GM12878 (cell line): ENCODE data around the gene RRM2. TPM values are rescaled to one million over a fixed set of nuclear protein-coding genes. Genes with fewer than 3 reads are reported as not detected.
A peak's percentile ranks its signal among the peaks of the same experiment; 100 is the strongest.

Experiments
- ATAC-seq: fragments of 200-7000 bp; cut with Tn5 transposase; 3 replicates; pipeline ENCODE4 v1.9.1; 2020; ENCODE audit warnings: mild to moderate bottlenecking, moderate library complexity
- BruUV-seq: library from RNA; stranded (reverse); fragments of 400-500 nt; replicated peaks from 2 replicates; lab custom pipeline; 2021; lab: Mats Ljungman, UMichigan
- CTCF ChIA-PET: fragments of 300-600 bp; sonication (Branson Sonifier 250); formaldehyde crosslinking; extraction: SDS; loops from one replicate; lab custom pipeline; 2021; ENCODE audit warnings: inconsistent platforms; lab: Yijun Ruan, JAX
- POLR2A ChIA-PET: fragments of 350-600 bp; formaldehyde crosslinking; extraction: SDS; loops from one replicate; lab custom pipeline; 2021; ENCODE audit warnings: inconsistent platforms; lab: Charles Lee
- RAD21 ChIA-PET: fragments of 300-600 bp; sonication (Branson Sonifier 250); formaldehyde crosslinking; loops from one replicate; lab custom pipeline; 2023; ENCODE audit warnings: antibody characterized with exemption; ENCODE audit not compliant: unreplicated experiment; lab: Charles Lee
- SMC1A ChIA-PET: fragments of 300-600 bp; sonication (Branson Sonifier 250); formaldehyde crosslinking; loops from one replicate; lab custom pipeline; 2023; ENCODE audit not compliant: unreplicated experiment, uncharacterized antibody; lab: Charles Lee
- DNase-seq: peaks from one replicate; pipeline ENCODE4 v3.0.0-alpha.2; 2011; ENCODE audit warnings: low read depth, low spot score
- FAIRE-seq: peaks from 3 replicates; lab custom pipeline; 2011; peaks lifted over from hg19 to GRCh38; lab: Jason Lieb, UNC
- H2AFZ ChIP-seq: 2 replicates; pipeline ENCODE4 v1.6.0; 2011; ENCODE audit warnings: low read depth, low read length, control low read depth; ENCODE audit not compliant: control insufficient read depth
- H3K27ac ChIP-seq: 2 replicates; pipeline ENCODE4 v1.5.1; 2011; ENCODE audit warnings: control low read depth; ENCODE audit not compliant: control insufficient read depth, insufficient read depth
- H3K27me3 ChIP-seq, 2 experiments: replicated peaks in 1 of 2; 2 replicates each; pipeline versions ENCODE4 v1.6.0 to v1.6.1; 2011; ENCODE audit warnings: low read length in 1 of 2; ENCODE audit not compliant: control insufficient read depth in 2 of 2, insufficient read depth in 2 of 2
- H3K36me3 ChIP-seq, 2 experiments: 2 replicates each; pipeline ENCODE4 v1.5.1; 2011; ENCODE audit warnings: low read length in 1 of 2; ENCODE audit not compliant: control insufficient read depth in 2 of 2, insufficient read depth in 2 of 2
- H3K4me1 ChIP-seq: 2 replicates; pipeline ENCODE4 v1.6.1; 2011; ENCODE audit warnings: mild to moderate bottlenecking, low read length, moderate library complexity, mixed read lengths; ENCODE audit not compliant: control insufficient read depth, insufficient read depth
- H3K4me2 ChIP-seq: 2 replicates; pipeline ENCODE4 v1.6.0; 2011; ENCODE audit warnings: control low read depth; ENCODE audit not compliant: control insufficient read depth, insufficient read depth
- H3K4me3 ChIP-seq: fragments of 200-600 bp; sonication (generic); 2 replicates; pipeline ENCODE4 v1.5.1; 2016
- H3K79me2 ChIP-seq: 2 replicates; pipeline ENCODE4 v1.6.0; 2011; ENCODE audit warnings: low read length; ENCODE audit not compliant: control insufficient read depth, insufficient read depth
- H3K9ac ChIP-seq: 2 replicates; pipeline ENCODE4 v1.8.0; 2011; ENCODE audit warnings: low read length, control low read depth, mixed read lengths; ENCODE audit not compliant: control insufficient read depth, insufficient read depth
- H3K9me3 ChIP-seq: replicated peaks from 3 replicates; pipeline ENCODE4 v1.5.1; 2011; ENCODE audit warnings: mild to moderate bottlenecking, low read length; ENCODE audit not compliant: control insufficient read depth, insufficient read depth
- H4K20me1 ChIP-seq: 2 replicates; pipeline ENCODE4 v1.6.0; 2011; ENCODE audit not compliant: control insufficient read depth, insufficient read depth
- ATF3 ChIP-seq: IDR thresholded peaks from 2 replicates; pipeline ENCODE4 v1.6.1; 2011; ENCODE audit warnings: low read depth, mild to moderate bottlenecking, low read length, moderate library complexity, borderline replicate concordance; ENCODE audit errors: extremely low read depth
- EP300 ChIP-seq, 2 experiments: fragments of 150-350 bp in 1 of 2; IDR thresholded peaks; 2 replicates each; pipeline ENCODE4 v1.6.1; 2011 to 2012; ENCODE audit warnings: low read depth in 2 of 2, low read length in 2 of 2, borderline replicate concordance in 1 of 2, improper control_type of control experiment in 1 of 2, inconsistent platforms in 1 of 2; ENCODE audit not compliant: control insufficient read depth in 1 of 2
- FOXM1 ChIP-seq: IDR thresholded peaks from 2 replicates; pipeline ENCODE4 v1.6.1; 2012; ENCODE audit warnings: low read depth, mild to moderate bottlenecking, inconsistent platforms, low read length, moderate library complexity
- JUNB ChIP-seq: IDR thresholded peaks from 2 replicates; pipeline ENCODE4 v1.6.1; 2016; ENCODE audit warnings: antibody characterized with exemption, mild to moderate bottlenecking
- MEF2A ChIP-seq: IDR thresholded peaks from 2 replicates; pipeline ENCODE4 v1.6.1; 2011; ENCODE audit warnings: low read depth, mild to moderate bottlenecking, low read length, moderate library complexity; ENCODE audit not compliant: insufficient read depth
- NR2F1 ChIP-seq: fragments of 450-650 bp; conservative IDR thresholded peaks from 2 replicates; pipeline ENCODE4 v1.6.1; 2017; ENCODE audit warnings: mild to moderate bottlenecking
- POLR2A ChIP-seq: IDR thresholded peaks from 2 replicates; pipeline ENCODE4 v1.6.1; 2011; ENCODE audit warnings: low read depth, mild to moderate bottlenecking, low read length
- SMAD5 ChIP-seq: IDR thresholded peaks from 2 replicates; pipeline ENCODE4 v1.6.1; 2016; ENCODE audit warnings: antibody characterized with exemption, low read depth
- SPI1 ChIP-seq: IDR thresholded peaks from 2 replicates; pipeline ENCODE4 v1.6.1; 2011; ENCODE audit warnings: low read depth, mild to moderate bottlenecking, low read length, moderate library complexity, borderline replicate concordance; ENCODE audit not compliant: insufficient read depth
- ZBTB40 ChIP-seq: fragments of 450-650 bp; IDR thresholded peaks from 2 replicates; pipeline ENCODE4 v1.6.1; 2016; ENCODE audit warnings: mild to moderate bottlenecking, moderate library complexity, borderline replicate concordance
- WGBS: methylation state at CpG from one replicate; pipeline ENCODE4 v1.1.6; 2016; ENCODE audit warnings: low lambda C conversion rate; ENCODE audit not compliant: insufficient replicate concordance, insufficient coverage; ENCODE audit errors: missing lambda C conversion rate; 5-methylcytosine and 5-hydroxymethylcytosine counted together
- in situ Hi-C: fragments of 300-500 bp; cut with MboI; formaldehyde crosslinking; loops from 9 replicates; pipeline ENCODE4 v1.14.3; 2018; ENCODE audit warnings: mixed read lengths
- intact Hi-C: fragments of 100-400 bp; cut with micrococcal nuclease; formaldehyde crosslinking; loops from one replicate; pipeline ENCODE4 v1.14.2; 2022; ENCODE audit not compliant: unreplicated experiment
- polyA plus RNA-seq, 11 experiments: library from polyadenylated mRNA; depleted of rRNA in 4 of 11; unstranded in 6 of 11; stranded (reverse) in 5 of 11; fragments of >200 nt; fragmentation: Nextera tagmentation in 4 of 11; fragmentation: Illumina TruSeq in 1 of 11; extraction: Ambion mirVana in 4 of 11; extraction: Trizol in 1 of 11; gene quantifications; 1 replicate in 1 of 11; 2 replicates in 10 of 11; pipeline versions ENCODE4 v1.2.1 to v1.2.3, GENCODE V29; 2011 to 2016; ENCODE audit warnings: inconsistent platforms in 2 of 11, missing spikeins in 2 of 11, low read depth in 1 of 11
- total RNA-seq, 4 experiments: library from RNA; depleted of rRNA in 3 of 4; stranded (reverse); fragments of >200 nt in 3 of 4; fragmentation: Illumina TruSeq in 1 of 4; extraction: Trizol in 1 of 4; gene quantifications; 2 replicates each; pipeline versions ENCODE4 v1.2.1 to v1.2.3, GENCODE V29; 2013 to 2021

RRM2 gene
- total and polyA plus RNA-seq, 10 of the 15 experiments (the other 5 are each of a cell fraction or from before 2014, with no cell fraction given): 54.4 to 771 (median 159) TPM

- no peaks in the 10 kb centered on the region for H3K79me2 ChIP-seq
- in situ Hi-C loops (no loop called here), intact Hi-C loops (no loop called here)
- no peak overlapping the region for H3K9ac ChIP-seq
- H3K4me3 ChIP-seq: no peak overlapping the region
- ChIA-PET POLR2A (interaction anchor here (0.7 kb wide), 1 partner anchor 11 kb away, joined by 4 read pairs; no protein-coding TSS in a partner anchor), SMC1A (no interaction called here)
- H3K27me3 ChIP-seq: no peaks in the 10 kb centered on the region
- H3K9me3 ChIP-seq: no peaks in the 10 kb centered on the region
- TF ChIP-seq POLR2A (peak; percentile 53), MEF2A (no peak)
- TF ChIP-seq, all 136 proteins: peak for 1
- RAD21 ChIA-PET: interaction anchor here (1.3 to 1.7 kb wide), 2 partner anchors 12 to 298 kb away, joined by 3 to 4 read pairs; no protein-coding TSS in a partner anchor
- Histone ChIP-seq H2AFZ (no peak overlapping the region), H3K27ac (no peak overlapping the region), H3K4me1 (no peaks in the 10 kb centered on the region), H3K36me3 (peaks cover 0 to 12% of the 10 kb centered on the region in 2 experiments; a peak in 3 of 4 replicates), H3K4me2 (no peak overlapping the region), H4K20me1 (peaks cover 3% of the 10 kb centered on the region)
- peak; percentile 5; the same call in 1 of the 3 replicates for ATAC-seq
- no TSS peak for BruUV-seq
- WGBS: 64% methylated on average over 10 of the region's 10 CpGs
- CTCF ChIA-PET: no interaction called here
- no peak for FAIRE-seq
- no peak for DNase-seq
Observed at GRCh38 chr2:10137053-10137843, 14.7 kb downstream of the RRM2 start.

GRCh38 chr2:10139536-10139935, 17.0 kb downstream of the RRM2 start:
- H4K20me1 ChIP-seq: no peaks in the 10 kb centered on the region
- ChIA-PET SMC1A (interaction anchor here (1.3 to 4.9 kb wide), 2 partner anchors 9 to 269 kb away, joined by 3 to 47 read pairs; no protein-coding TSS in a partner anchor), POLR2A (interaction anchor here (0.5 to 1.3 kb wide), 2 partner anchors 11 to 12 kb away, joined by 3 to 4 read pairs; no protein-coding TSS in a partner anchor), CTCF (interaction anchor here (0.6 to 6.8 kb wide), 7 partner anchors 10 to 296 kb away, joined by 3 to 63 read pairs (median 20); no protein-coding TSS in a partner anchor), RAD21 (interaction anchor here (2.9 to 4.2 kb wide), 3 partner anchors 13 to 270 kb away, joined by 8 to 24 read pairs (median 12); no protein-coding TSS in a partner anchor)
- no TSS peak for BruUV-seq
- no peak overlapping the region for H3K4me2 ChIP-seq
- no peaks in the 10 kb centered on the region for H3K27me3 ChIP-seq
- no peaks in the 10 kb centered on the region for H3K4me1 ChIP-seq
- H2AFZ ChIP-seq: no peak overlapping the region
- H3K27ac ChIP-seq: no peak overlapping the region
- H3K36me3 ChIP-seq: peaks cover 0 to 18% of the 10 kb centered on the region in 2 experiments; a peak in 3 of 4 replicates
- no peaks in the 10 kb centered on the region for H3K9me3 ChIP-seq
- H3K9ac ChIP-seq: no peak overlapping the region
- FAIRE-seq (no peak), ATAC-seq (no peak), DNase-seq (no peak)
- WGBS: 81% methylated on average over 6 of the region's 6 CpGs
- no peak overlapping the region for H3K4me3 ChIP-seq
- intact Hi-C loops (no loop called here), in situ Hi-C loops (no loop called here)
- H3K79me2 ChIP-seq: no peaks in the 10 kb centered on the region
- TF ChIP-seq JUNB (no peak), ATF3 (no peak), FOXM1 (no peak), SMAD5 (no peak), NR2F1 (no peak), EP300 (IDR thresholded peaks at IDR 0.05; ENCODE audit: borderline replicate concordance in 1 of 2, control insufficient read depth in 1 of 2, low read depth in 2 of 2, low read length in 2 of 2) (no peak), ZBTB40 (no peak), SPI1 (no peak)
